Measurements from ENCODE around the gene GALNT9.

- TF ChIP-seq CTCF (IDR thresholded peaks at IDR 0.05): no peak
- TF ChIP-seq EP300 (IDR thresholded peaks at IDR 0.05): no peak
Measured at GRCh38 chr12:132279184-132279889, 50.1 kb downstream of the GALNT9 start.

Measured in sigmoid colon (tissue), 4 donors.